ENCODE results near the gene RELN. TPM values are rescaled to one million over a fixed set of nuclear protein-coding genes. Genes with fewer than 3 reads are reported as not detected.

RELN gene
- total RNA-seq, 1 experiment from 2014 or later, result 4.3 TPM

DNA sequence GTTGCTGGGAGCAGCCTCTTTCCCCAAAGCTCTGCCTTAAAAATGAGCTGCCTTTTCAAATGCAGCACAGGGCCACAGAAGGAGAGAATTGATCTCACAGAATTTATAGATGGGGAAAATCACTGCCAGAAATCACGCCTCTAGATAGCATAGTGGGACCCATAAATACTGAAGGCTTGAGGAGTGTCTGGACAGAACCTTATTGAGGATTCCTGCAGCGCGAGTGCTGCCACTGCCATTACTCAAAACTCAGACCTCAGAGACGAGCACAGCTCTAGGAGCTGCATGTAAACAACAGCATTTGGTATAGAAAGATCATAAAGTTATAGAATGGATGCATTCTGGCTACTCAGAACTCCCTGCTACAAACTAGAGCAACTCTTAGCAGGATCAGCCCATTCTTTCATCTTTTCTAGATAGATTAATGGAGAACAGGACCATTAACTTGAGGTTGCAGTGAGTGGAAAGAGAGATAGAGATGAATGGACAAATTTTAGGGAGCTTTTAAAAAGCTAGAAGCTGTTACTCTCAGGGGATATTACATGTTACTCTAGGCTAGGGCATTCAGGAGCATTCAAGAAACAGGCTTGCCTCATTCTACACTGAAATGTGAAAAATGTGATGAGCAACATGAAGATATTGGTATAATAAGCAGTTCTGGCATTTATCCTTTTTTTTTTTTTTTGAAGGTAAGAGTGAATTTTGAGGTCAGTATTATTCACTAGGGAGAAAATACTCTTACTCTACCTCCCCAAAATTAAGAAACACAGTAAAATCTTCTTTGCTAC lies 276.3 kb downstream of the RELN start:
- H3K4me1 Mint-ChIP-seq (ENCODE audit: low read depth, unreplicated experiment), result no peaks in the 10 kb centered on the region
- H3K36me3 Mint-ChIP-seq (ENCODE audit: insufficient read depth, unreplicated experiment), result no peaks in the 10 kb centered on the region
- CTCF ChIA-PET, result no interaction called here
- H3K4me3 Mint-ChIP-seq (ENCODE audit: unreplicated experiment), result no peak overlapping the region
- TF ChIP-seq, protein P1, sequence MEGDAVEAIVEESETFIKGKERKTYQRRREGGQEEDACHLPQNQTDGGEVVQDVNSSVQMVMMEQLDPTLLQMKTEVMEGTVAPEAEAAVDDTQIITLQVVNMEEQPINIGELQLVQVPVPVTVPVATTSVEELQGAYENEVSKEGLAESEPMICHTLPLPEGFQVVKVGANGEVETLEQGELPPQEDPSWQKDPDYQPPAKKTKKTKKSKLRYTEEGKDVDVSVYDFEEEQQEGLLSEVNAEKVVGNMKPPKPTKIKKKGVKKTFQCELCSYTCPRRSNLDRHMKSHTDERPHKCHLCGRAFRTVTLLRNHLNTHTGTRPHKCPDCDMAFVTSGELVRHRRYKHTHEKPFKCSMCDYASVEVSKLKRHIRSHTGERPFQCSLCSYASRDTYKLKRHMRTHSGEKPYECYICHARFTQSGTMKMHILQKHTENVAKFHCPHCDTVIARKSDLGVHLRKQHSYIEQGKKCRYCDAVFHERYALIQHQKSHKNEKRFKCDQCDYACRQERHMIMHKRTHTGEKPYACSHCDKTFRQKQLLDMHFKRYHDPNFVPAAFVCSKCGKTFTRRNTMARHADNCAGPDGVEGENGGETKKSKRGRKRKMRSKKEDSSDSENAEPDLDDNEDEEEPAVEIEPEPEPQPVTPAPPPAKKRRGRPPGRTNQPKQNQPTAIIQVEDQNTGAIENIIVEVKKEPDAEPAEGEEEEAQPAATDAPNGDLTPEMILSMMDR (IDR thresholded peaks at IDR 0.05; ENCODE audit: insufficient read depth in 1 of 2, low read depth in 1 of 2, low read length in 1 of 2, severe bottlenecking in 1 of 2, unreplicated experiment in 1 of 2), result no peak
- no peak overlapping the region for H3K27ac Mint-ChIP-seq (ENCODE audit: unreplicated experiment)
- H3K27me3 ChIP-seq (replicated peaks; ENCODE audit: control insufficient read depth, insufficient read depth, low read length), result no peaks in the 10 kb centered on the region; the same call in 1 of the 2 replicates
- POLR2A ChIA-PET, result interaction anchor here (0.6 kb wide), 2 partner anchors 17 to 44 kb away, joined by 3 to 4 read pairs; no protein-coding TSS in a partner anchor
- no peaks in the 10 kb centered on the region for H3K36me3 ChIP-seq (ENCODE audit: control insufficient read depth, insufficient read depth, low read length)
- BruUV-seq (replicated peaks), result no TSS peak
- no peaks in the 10 kb centered on the region for H3K27me3 Mint-ChIP-seq (ENCODE audit: insufficient read depth, unreplicated experiment)
- intact Hi-C loops (cut with micrococcal nuclease; ENCODE audit: unreplicated experiment), result no loop called here
- no peak for DNase-seq
- H3K9me3 ChIP-seq, result no peaks in the 10 kb centered on the region
- no peaks in the 10 kb centered on the region for H3K9me3 Mint-ChIP-seq (ENCODE audit: unreplicated experiment)
- H3K4me1 ChIP-seq, result no peaks in the 10 kb centered on the region
- H3K4me3 ChIP-seq (ENCODE audit: low read depth, low read length), result no peak overlapping the region

DNA sequence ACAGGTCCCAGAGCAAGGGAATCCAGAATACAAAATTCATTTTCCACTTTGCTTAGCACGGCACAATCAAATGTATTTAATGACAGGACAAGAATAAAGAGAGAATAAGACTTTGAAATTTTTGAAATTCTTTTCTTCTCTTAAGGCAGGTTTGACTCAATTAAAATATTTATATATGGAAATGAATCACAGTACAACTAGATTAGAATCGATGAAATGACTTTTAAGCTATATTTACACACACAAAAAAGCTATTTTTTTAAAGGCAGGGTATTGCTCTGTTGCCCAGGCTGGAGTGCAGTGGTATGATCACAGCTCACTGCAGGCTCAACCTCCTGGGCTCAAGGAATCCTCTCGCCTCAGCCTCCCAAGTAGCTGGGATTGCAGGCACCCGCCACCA lies 278.0 kb downstream of the RELN start:
- CTCF ChIA-PET, result no interaction called here
- Mint-ChIP-seq H3K4me1 (ENCODE audit: low read depth, unreplicated experiment) (no peaks in the 10 kb centered on the region), H3K9me3 (ENCODE audit: unreplicated experiment) (no peaks in the 10 kb centered on the region), H3K4me3 (ENCODE audit: unreplicated experiment) (no peak overlapping the region), H3K36me3 (ENCODE audit: insufficient read depth, unreplicated experiment) (no peaks in the 10 kb centered on the region), H3K27me3 (ENCODE audit: insufficient read depth, unreplicated experiment) (no peaks in the 10 kb centered on the region), H3K27ac (ENCODE audit: unreplicated experiment) (no peak overlapping the region)
- no peak overlapping the region for H3K4me3 ChIP-seq (ENCODE audit: low read depth, low read length)
- H3K9me3 ChIP-seq, result no peaks in the 10 kb centered on the region
- intact Hi-C loops (cut with micrococcal nuclease; ENCODE audit: unreplicated experiment), result no loop called here
- TF ChIP-seq, protein P1 (IDR thresholded peaks at IDR 0.05; ENCODE audit: insufficient read depth in 1 of 2, low read depth in 1 of 2, low read length in 1 of 2, severe bottlenecking in 1 of 2, unreplicated experiment in 1 of 2), result no peak
- POLR2A ChIA-PET, result no interaction called here
- BruUV-seq (replicated peaks), result no TSS peak
- no peak for DNase-seq
- no peaks in the 10 kb centered on the region for H3K4me1 ChIP-seq
- no peaks in the 10 kb centered on the region for H3K36me3 ChIP-seq (ENCODE audit: control insufficient read depth, insufficient read depth, low read length)
- H3K27me3 ChIP-seq (replicated peaks; ENCODE audit: control insufficient read depth, insufficient read depth, low read length), result no peaks in the 10 kb centered on the region; the same call in 1 of the 2 replicates

DNA sequence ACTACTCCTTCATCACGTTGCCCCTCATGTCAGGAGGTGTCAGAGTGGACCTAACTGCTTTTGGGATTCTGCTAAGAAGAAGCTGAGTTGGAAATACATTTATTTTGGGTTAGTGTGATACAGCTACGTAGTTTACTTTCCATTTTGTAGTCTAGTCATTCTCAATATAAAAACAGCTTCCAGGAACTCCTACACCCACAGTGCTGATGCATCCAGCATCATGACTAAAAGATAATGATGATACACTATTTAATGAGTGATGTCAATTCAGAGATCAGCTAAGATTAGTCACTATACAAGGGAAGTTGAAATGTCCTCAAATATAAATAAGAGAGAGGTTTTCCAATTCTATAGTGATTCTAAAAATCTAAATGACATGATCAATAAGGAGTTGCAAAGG lies 279.2 kb downstream of the RELN start:
- no peak overlapping the region for H3K4me3 ChIP-seq (ENCODE audit: low read depth, low read length)
- DNase-seq, result no peak
- H3K27me3 Mint-ChIP-seq (ENCODE audit: insufficient read depth, unreplicated experiment), result no peaks in the 10 kb centered on the region
- H3K36me3 ChIP-seq (ENCODE audit: control insufficient read depth, insufficient read depth, low read length), result no peaks in the 10 kb centered on the region
- intact Hi-C loops (cut with micrococcal nuclease; ENCODE audit: unreplicated experiment), result no loop called here
- H3K4me1 Mint-ChIP-seq (ENCODE audit: low read depth, unreplicated experiment), result no peaks in the 10 kb centered on the region
- no peaks in the 10 kb centered on the region for H3K4me1 ChIP-seq
- H3K9me3 ChIP-seq, result no peaks in the 10 kb centered on the region
- CTCF ChIA-PET, result no interaction called here
- H3K4me3 Mint-ChIP-seq (ENCODE audit: unreplicated experiment), result no peak overlapping the region
- POLR2A ChIA-PET, result no interaction called here
- H3K27me3 ChIP-seq (replicated peaks; ENCODE audit: control insufficient read depth, insufficient read depth, low read length), result no peaks in the 10 kb centered on the region
- H3K27ac Mint-ChIP-seq (ENCODE audit: unreplicated experiment), result no peak overlapping the region
- TF ChIP-seq, protein P1 (IDR thresholded peaks at IDR 0.05; ENCODE audit: insufficient read depth in 1 of 2, low read depth in 1 of 2, low read length in 1 of 2, severe bottlenecking in 1 of 2, unreplicated experiment in 1 of 2), result no peak
- no TSS peak for BruUV-seq (replicated peaks)
- no peaks in the 10 kb centered on the region for H3K9me3 Mint-ChIP-seq (ENCODE audit: unreplicated experiment)
- no peaks in the 10 kb centered on the region for H3K36me3 Mint-ChIP-seq (ENCODE audit: insufficient read depth, unreplicated experiment)
